HCT116 (cell line): Measurements from ENCODE around the gene GPX5. TPM values are rescaled to one million over a fixed set of nuclear protein-coding genes. Genes with fewer than 3 reads are reported as not detected.
A peak's percentile ranks its signal among the peaks of the same experiment; 100 is the strongest.

Experiments
- ATAC-seq: fragments of 200-7000 bp; cut with Tn5 transposase; 2 replicates; pipeline ENCODE4 v1.9.1; 2020; ENCODE audit warnings: mild to moderate bottlenecking, moderate library complexity
- BruUV-seq: library from RNA; stranded (reverse); fragments of 400-500 nt; replicated peaks from 2 replicates; lab custom pipeline; 2021; lab: Mats Ljungman, UMichigan
- CTCF ChIA-PET: fragments of 300-600 bp; sonication (Branson Sonifier 250); formaldehyde crosslinking; loops from one replicate; lab custom pipeline; 2021; ENCODE audit warnings: antibody characterized with exemption; lab: Charles Lee
- POLR2A ChIA-PET: fragments of 300-600, 350-600 bp; sonication (Branson Sonifier 250); formaldehyde crosslinking; loops from one replicate; lab custom pipeline; 2021; ENCODE audit warnings: antibody characterized with exemption; lab: Charles Lee
- RAD21 ChIA-PET, 2 experiments: fragments of 300-600 bp; sonication (Branson Sonifier 250); formaldehyde crosslinking; loops; one replicate each; lab custom pipeline; 2023; ENCODE audit warnings: low total read pairs in 2 of 2; ENCODE audit not compliant: uncharacterized antibody in 2 of 2, unreplicated experiment in 2 of 2, low non-redundant PET in 1 of 2; lab: Charles Lee
- DNase-seq: peaks from one replicate; pipeline ENCODE4 v3.0.0-alpha.2; 2010; ENCODE audit warnings: low read depth, low spot score
- H2AFZ ChIP-seq: fragments of 200-600 bp; shearing (Covaris generic), sonication (generic); 2 replicates; pipeline ENCODE4 v1.6.1; 2017; ENCODE audit warnings: low read depth, mixed run types, mixed read lengths, antibody characterized with exemption, low read length; ENCODE audit not compliant: poor library complexity, severe bottlenecking
- H3K27ac ChIP-seq: 2 replicates; pipeline ENCODE4 v1.5.1; 2012; ENCODE audit warnings: low read depth, low read length
- H3K27me3 ChIP-seq: fragments of 200-600 bp; sonication (generic); 2 replicates; pipeline ENCODE4 v1.6.1; 2016; ENCODE audit warnings: mixed run types, low read length, mixed read lengths; ENCODE audit not compliant: insufficient read depth
- H3K36me3 ChIP-seq, 2 experiments: fragments of 200-500 bp in 1 of 2; fragments of 200-600 bp in 1 of 2; sonication (Bioruptor generic) in 1 of 2; sonication (generic) in 1 of 2; 2 replicates each; pipeline versions ENCODE4 v1.5.1 to v1.6.1; 2014 to 2016; ENCODE audit warnings: low read length in 2 of 2, inconsistent platforms in 1 of 2, mixed read lengths in 1 of 2, mixed run types in 1 of 2; ENCODE audit not compliant: insufficient read depth in 2 of 2, control insufficient read depth in 1 of 2
- H3K4me1 ChIP-seq, 2 experiments: fragments of 200-600 bp in 1 of 2; sonication (generic) in 1 of 2; 2 replicates each; pipeline versions ENCODE4 v1.5.1 to v1.6.1; 2012 to 2017; ENCODE audit warnings: low read length in 2 of 2, inconsistent platforms in 1 of 2, mild to moderate bottlenecking in 1 of 2, mixed read lengths in 1 of 2, mixed run types in 1 of 2, moderate library complexity in 1 of 2; ENCODE audit not compliant: insufficient read depth in 2 of 2, control insufficient read depth in 1 of 2
- H3K4me2 ChIP-seq: fragments of 200-600 bp; sonication (generic); 2 replicates; pipeline ENCODE4 v1.6.1; 2017; ENCODE audit warnings: mixed run types, low read length, mixed read lengths
- H3K4me3 ChIP-seq, 2 experiments: fragments of 200-600 bp in 1 of 2; sonication (generic) in 1 of 2; replicated peaks in 1 of 2; 2 replicates each; pipeline ENCODE4 v1.5.1; 2011 to 2016; ENCODE audit warnings: low read length in 2 of 2, control low read depth in 1 of 2, low read depth in 1 of 2, mild to moderate bottlenecking in 1 of 2, mixed read lengths in 1 of 2, mixed run types in 1 of 2
- H3K79me2 ChIP-seq: fragments of 200-600 bp; sonication (generic); 2 replicates; pipeline ENCODE4 v1.6.1; 2017; ENCODE audit warnings: mild to moderate bottlenecking, mixed run types, low read length, moderate library complexity, mixed read lengths; ENCODE audit not compliant: insufficient read depth
- H3K9ac ChIP-seq: fragments of 200-600 bp; sonication (generic); 2 replicates; pipeline ENCODE4 v1.6.1; 2016; ENCODE audit warnings: low read length, mixed read lengths
- H3K9me2 ChIP-seq: fragments of 200-600 bp; sonication (generic), shearing (Covaris generic); 2 replicates; pipeline ENCODE4 v1.6.1; 2017; ENCODE audit warnings: mixed run types, mild to moderate bottlenecking, moderate library complexity; ENCODE audit not compliant: insufficient read depth
- H3K9me3 ChIP-seq, 2 experiments: fragments of 200-500 bp in 1 of 2; fragments of 200-600 bp in 1 of 2; sonication (Bioruptor generic) in 1 of 2; sonication (generic) in 1 of 2; 2 replicates each; pipeline ENCODE4 v1.6.1; 2014 to 2017; ENCODE audit warnings: low read length in 2 of 2, mixed read lengths in 2 of 2, inconsistent platforms in 1 of 2, low read depth in 1 of 2, mild to moderate bottlenecking in 1 of 2, mixed run types in 1 of 2, moderate library complexity in 1 of 2; ENCODE audit not compliant: control insufficient read depth in 1 of 2, insufficient read depth in 1 of 2
- H4K20me1 ChIP-seq: fragments of 200-600 bp; sonication (generic), shearing (Covaris generic); 2 replicates; pipeline ENCODE4 v1.6.1; 2017; ENCODE audit warnings: mixed run types, mild to moderate bottlenecking, moderate library complexity; ENCODE audit not compliant: insufficient read depth
- CBX3 ChIP-seq: IDR thresholded peaks from 2 replicates; pipeline ENCODE4 v1.6.1; 2012; ENCODE audit warnings: low read depth
- CEBPB ChIP-seq: IDR thresholded peaks from 2 replicates; pipeline ENCODE4 v1.6.1; 2012; ENCODE audit warnings: low read depth
- CTCF ChIP-seq, 3 experiments: fragments of 200-600 bp in 1 of 3; sonication (generic) in 1 of 3; IDR thresholded peaks in 2 of 3; conservative IDR thresholded peaks in 1 of 3; 2 replicates each; pipeline ENCODE4 v1.5.1; 2012 to 2017; ENCODE audit warnings: low read depth in 2 of 3, low read length in 2 of 3, antibody characterized with exemption in 1 of 3, borderline replicate concordance in 1 of 3, control low read depth in 1 of 3, mild to moderate bottlenecking in 1 of 3, mixed read lengths in 1 of 3, mixed run types in 1 of 3, moderate library complexity in 1 of 3; ENCODE audit not compliant: insufficient read depth in 1 of 3
- EGR1 ChIP-seq: IDR thresholded peaks from 2 replicates; pipeline ENCODE4 v1.6.1; 2012; ENCODE audit warnings: low read depth
- ELF1 ChIP-seq: IDR thresholded peaks from 2 replicates; pipeline ENCODE4 v1.6.1; 2012; ENCODE audit warnings: low read depth, borderline replicate concordance
- EZH2phosphoT487 ChIP-seq: fragments of 200-600 bp; IDR thresholded peaks from 2 replicates; pipeline ENCODE4 v1.6.1; 2018; ENCODE audit warnings: antibody characterized with exemption, borderline replicate concordance
- FOSL1 ChIP-seq: IDR thresholded peaks from 2 replicates; pipeline ENCODE4 v1.6.1; 2012; ENCODE audit warnings: low read depth
- JUND ChIP-seq: IDR thresholded peaks from 2 replicates; pipeline ENCODE4 v1.6.1; 2012
- POLR2AphosphoS5 ChIP-seq: IDR thresholded peaks from 2 replicates; pipeline ENCODE4 v1.6.1; 2011; ENCODE audit warnings: mild to moderate bottlenecking, low read depth, low read length, moderate library complexity
- RAD21 ChIP-seq: IDR thresholded peaks from 2 replicates; pipeline ENCODE4 v1.6.1; 2012; ENCODE audit warnings: low read depth, mild to moderate bottlenecking
- SP1 ChIP-seq: IDR thresholded peaks from 2 replicates; pipeline ENCODE4 v1.6.1; 2012; ENCODE audit warnings: low read depth
- SRF ChIP-seq: IDR thresholded peaks from 2 replicates; pipeline ENCODE4 v1.6.1; 2012; ENCODE audit warnings: low read depth
- TCF7L2 ChIP-seq: IDR thresholded peaks from 2 replicates; pipeline ENCODE4 v1.7.0; 2011; ENCODE audit warnings: borderline replicate concordance, inconsistent platforms; ENCODE audit not compliant: insufficient read depth, insufficient read length; ENCODE audit errors: extremely low read depth
- YY1 ChIP-seq: IDR thresholded peaks from 2 replicates; pipeline ENCODE4 v1.6.1; 2011; ENCODE audit warnings: low read length, low read depth, moderate library complexity, mild to moderate bottlenecking; ENCODE audit not compliant: insufficient replicate concordance; ENCODE audit errors: extremely low read depth
- ZBTB33 ChIP-seq: IDR thresholded peaks from 2 replicates; pipeline ENCODE4 v1.6.1; 2011; ENCODE audit warnings: mild to moderate bottlenecking, low read length, moderate library complexity; ENCODE audit not compliant: insufficient replicate concordance; ENCODE audit errors: extremely low read depth
- ZFX ChIP-seq: fragments of 450-650 bp; IDR thresholded peaks from 2 replicates; pipeline ENCODE4 v1.6.1; 2017
- intact Hi-C: fragments of 100-400 bp; cut with micrococcal nuclease; formaldehyde crosslinking; loops from 2 replicates; pipeline ENCODE4 v1.10.0; 2022
- total RNA-seq: library from RNA; stranded (reverse); gene quantifications from one replicate; pipeline ENCODE4 v1.2.1, GENCODE V29; 2021; ENCODE audit not compliant: unreplicated experiment
- TF ChIP-seq, protein P1 (sequence below): IDR thresholded peaks from 2 replicates; pipeline ENCODE4 v1.6.1; 2012; ENCODE audit warnings: low read depth
- TF ChIP-seq, protein P2 (sequence below): IDR thresholded peaks from 2 replicates; pipeline ENCODE4 v1.6.1; 2012

GPX5 gene
- total RNA-seq, 1 experiment from 2014 or later: not detected

DNA sequence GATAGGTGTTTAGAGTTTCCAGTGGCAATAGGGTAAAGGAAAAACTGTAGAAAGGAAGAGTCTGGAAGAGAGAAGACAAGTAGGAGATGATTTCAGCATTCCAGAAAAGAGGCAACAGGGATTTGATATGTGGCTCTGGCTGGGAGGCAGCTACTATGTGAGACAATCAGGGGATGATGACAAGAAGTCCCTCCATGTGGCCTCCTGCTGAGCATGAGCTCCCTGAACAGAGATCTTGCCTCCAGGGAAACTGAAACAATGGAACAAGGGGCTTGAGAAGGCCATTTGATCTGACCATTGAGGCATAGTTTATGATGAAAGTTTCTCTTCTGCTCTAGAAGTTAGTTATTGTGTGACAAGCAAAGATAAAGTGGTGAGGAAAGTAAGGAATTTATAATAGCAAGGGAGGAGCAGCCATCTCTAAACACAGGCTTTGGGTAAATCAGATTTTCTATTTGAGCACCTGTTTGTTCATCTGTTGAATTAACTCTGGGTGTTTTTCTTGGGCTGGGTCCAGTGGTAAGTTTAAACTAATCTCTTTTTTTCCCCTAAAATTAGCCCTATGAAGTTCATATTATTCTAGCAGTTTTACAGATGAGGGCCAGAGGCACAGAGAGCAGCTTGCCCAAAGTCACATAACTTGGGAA is 3.0 kb upstream of the GPX5 start:
- RAD21 ChIA-PET: no interaction called here
- no peak for TF ChIP-seq ELF1
- no peak for TF ChIP-seq JUND
- TF ChIP-seq TCF7L2: no peak
- no peak for TF ChIP-seq ZFX
- TF ChIP-seq SRF: no peak
- no peak for TF ChIP-seq CBX3
- TF ChIP-seq, protein P1, sequence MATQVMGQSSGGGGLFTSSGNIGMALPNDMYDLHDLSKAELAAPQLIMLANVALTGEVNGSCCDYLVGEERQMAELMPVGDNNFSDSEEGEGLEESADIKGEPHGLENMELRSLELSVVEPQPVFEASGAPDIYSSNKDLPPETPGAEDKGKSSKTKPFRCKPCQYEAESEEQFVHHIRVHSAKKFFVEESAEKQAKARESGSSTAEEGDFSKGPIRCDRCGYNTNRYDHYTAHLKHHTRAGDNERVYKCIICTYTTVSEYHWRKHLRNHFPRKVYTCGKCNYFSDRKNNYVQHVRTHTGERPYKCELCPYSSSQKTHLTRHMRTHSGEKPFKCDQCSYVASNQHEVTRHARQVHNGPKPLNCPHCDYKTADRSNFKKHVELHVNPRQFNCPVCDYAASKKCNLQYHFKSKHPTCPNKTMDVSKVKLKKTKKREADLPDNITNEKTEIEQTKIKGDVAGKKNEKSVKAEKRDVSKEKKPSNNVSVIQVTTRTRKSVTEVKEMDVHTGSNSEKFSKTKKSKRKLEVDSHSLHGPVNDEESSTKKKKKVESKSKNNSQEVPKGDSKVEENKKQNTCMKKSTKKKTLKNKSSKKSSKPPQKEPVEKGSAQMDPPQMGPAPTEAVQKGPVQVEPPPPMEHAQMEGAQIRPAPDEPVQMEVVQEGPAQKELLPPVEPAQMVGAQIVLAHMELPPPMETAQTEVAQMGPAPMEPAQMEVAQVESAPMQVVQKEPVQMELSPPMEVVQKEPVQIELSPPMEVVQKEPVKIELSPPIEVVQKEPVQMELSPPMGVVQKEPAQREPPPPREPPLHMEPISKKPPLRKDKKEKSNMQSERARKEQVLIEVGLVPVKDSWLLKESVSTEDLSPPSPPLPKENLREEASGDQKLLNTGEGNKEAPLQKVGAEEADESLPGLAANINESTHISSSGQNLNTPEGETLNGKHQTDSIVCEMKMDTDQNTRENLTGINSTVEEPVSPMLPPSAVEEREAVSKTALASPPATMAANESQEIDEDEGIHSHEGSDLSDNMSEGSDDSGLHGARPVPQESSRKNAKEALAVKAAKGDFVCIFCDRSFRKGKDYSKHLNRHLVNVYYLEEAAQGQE: no peak
- no peak for TF ChIP-seq CTCF (IDR thresholded peaks at IDR 0.05 in 2 of 3, conservative IDR thresholded peaks at IDR 0.05 in 1 of 3; ENCODE audit: borderline replicate concordance in 1 of 3, insufficient read depth in 1 of 3, low read depth in 2 of 3, low read length in 2 of 3)
- TF ChIP-seq SP1: no peak
- TF ChIP-seq YY1: no peak
- TF ChIP-seq ZBTB33: no peak
- no peak for TF ChIP-seq EZH2phosphoT487
- TF ChIP-seq, protein P2, sequence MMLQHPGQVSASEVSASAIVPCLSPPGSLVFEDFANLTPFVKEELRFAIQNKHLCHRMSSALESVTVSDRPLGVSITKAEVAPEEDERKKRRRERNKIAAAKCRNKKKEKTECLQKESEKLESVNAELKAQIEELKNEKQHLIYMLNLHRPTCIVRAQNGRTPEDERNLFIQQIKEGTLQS: no peak
- no peak for TF ChIP-seq POLR2AphosphoS5
- no peak for TF ChIP-seq FOSL1
- no peak for TF ChIP-seq RAD21
- TF ChIP-seq EGR1: no peak
- no peak for TF ChIP-seq CEBPB
- Histone ChIP-seq H3K79me2 (no peaks in the 10 kb centered on the region), H4K20me1 (no peaks in the 10 kb centered on the region), H3K9ac (no peak overlapping the region), H2AFZ (peak overlapping the region; percentile 72), H3K9me2 (no peaks in the 10 kb centered on the region), H3K27me3 (no peaks in the 10 kb centered on the region), H3K4me3 (no peak overlapping the region), H3K4me2 (no peak overlapping the region), H3K9me3 (no peaks in the 10 kb centered on the region), H3K36me3 (no peaks in the 10 kb centered on the region), H3K27ac (no peak overlapping the region), H3K4me1 (peaks cover 6 to 7% of the 10 kb centered on the region in 2 experiments; a peak in 2 of 4 replicates)
- no peak for DNase-seq
- BruUV-seq: no TSS peak
- intact Hi-C loops: no loop called here
- no peak for ATAC-seq
- CTCF ChIA-PET: interaction anchor here (1.2 to 1.4 kb wide), 2 partner anchors 9 to 15 kb away, joined by 3 to 4 read pairs; no protein-coding TSS in a partner anchor
- POLR2A ChIA-PET: no interaction called here
